GM21786 (cell line): Measurements from ENCODE around the gene TFE3.
A peak's percentile ranks its signal among the peaks of the same experiment; 100 is the strongest.
"Not testable (repeated sequence)": the region's sequence is repeated elsewhere in the genome, so short reads cannot be mapped to it uniquely, and the experiment has no call there.

ENCODE experiments used
- ATAC-seq: cut with Tn5 transposase; IDR thresholded peaks from one replicate; pipeline ENCODE4 v1.9.1; 2021; ENCODE audit not compliant: unreplicated experiment

TFE3 gene

DNA sequence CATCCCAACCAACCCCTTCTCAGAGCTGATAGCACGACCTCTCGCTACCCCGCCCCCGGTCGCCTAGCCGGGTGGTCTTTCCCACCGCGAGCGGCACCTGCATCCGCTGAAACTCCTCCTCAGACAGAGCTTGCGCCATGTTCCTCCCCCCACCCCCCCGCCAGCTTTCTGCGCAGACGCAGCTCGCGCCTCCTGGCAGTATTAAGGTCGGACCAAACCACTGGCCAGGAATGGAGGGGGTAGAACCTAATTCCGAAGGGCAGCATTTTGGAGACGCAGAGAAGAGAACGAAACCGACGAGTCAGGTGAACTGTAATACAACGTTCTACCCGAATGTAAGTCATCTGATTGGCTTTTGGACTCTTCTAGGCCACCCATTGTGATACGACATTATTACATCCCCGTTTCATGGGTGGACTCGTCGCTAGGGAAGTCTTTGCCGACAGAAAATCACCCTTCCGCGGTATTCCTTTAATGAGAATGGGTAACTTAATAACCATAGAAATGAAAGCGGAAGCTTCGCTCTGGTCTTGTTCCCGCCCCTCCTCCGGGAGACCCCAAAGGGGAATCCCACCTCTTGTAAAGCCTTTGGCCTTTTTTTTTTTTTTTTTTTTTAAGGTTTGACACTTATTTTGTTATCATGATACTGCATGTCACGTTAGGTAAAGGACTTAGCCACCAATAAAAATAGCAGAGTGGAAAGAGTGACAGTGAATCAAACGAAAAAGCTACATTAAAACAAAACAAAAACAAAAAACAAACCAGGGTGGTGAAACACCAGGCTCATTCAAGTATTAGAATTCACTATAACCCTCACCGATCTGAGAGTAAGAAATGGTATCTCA is 40.8 kb downstream of the TFE3 start, which contains the start of gene GRIPAP1:
GRIPAP1 (minus strand) TSS at position 174 of the 845 bp plus-strand sequence; CDS start at position 139, 35 bp downstream.
- ATAC-seq = peak; percentile 87

DNA sequence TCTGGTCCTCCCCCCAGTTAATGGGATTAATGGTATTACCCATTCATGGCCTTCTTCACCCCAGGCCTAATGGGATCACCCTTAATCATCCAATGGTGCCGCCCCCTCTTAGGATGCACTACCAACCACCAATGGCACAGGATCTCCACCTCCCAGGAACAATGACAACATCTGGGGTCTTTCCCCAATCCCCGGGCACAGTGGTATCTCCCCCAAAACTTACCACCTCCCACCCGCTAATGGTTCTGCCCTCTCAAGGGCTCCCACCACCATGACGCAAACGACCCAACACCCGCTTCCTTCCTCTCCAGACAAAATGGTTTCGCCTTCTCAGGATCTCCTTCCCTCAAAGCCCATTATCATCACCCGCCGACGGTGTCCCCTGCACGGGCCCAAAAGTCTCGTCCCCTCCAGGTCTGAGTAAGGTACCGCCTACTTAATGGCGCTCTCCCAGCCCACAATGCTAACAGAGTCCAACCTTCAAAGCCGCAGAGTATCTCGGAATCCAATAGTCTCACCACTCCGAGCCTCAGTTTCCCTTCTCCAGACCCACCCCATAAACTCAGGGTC is 41.6 kb downstream of the TFE3 start:
- peak; percentile 20 for ATAC-seq

DNA sequence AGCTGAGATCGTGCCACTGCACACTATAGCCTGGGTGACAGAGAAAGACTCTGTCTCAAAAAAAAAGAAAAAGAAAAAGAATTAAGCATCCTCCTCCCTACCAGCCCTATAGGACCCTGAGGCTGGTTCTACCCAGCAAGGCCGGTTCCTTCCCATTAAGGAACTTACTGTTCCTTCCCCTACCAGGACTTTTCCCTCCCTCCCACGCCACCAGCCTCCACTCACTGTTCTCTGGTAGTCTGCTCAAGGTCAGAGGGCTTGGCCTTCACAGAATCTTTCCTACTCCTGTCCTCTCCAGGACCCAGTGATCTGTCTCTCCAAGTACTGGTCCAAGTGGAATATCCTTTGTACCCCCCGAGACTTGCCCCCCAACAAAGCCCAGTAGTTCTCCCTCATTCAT is 42.5 kb downstream of the TFE3 start:
- ATAC-seq = no peak

DNA sequence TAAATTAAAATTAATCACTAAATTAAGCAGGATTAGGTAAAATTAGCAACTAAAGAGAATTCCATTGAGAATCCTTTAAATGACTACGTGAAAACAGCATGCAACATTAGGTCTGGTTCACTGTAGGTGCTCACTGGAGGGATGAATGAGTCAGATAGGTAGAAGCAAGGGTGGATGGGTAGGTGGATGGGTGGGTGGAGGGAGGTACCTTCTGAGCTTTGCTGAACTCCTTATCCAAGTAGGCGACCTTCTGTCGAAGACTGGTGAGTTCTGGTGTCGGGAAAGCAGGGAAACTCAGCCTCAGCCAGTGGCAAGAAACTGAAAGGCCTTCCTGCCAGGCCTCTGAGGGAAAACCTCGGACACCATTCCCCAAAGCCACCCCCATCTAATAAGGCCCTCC is 44.1 kb downstream of the TFE3 start:
- ATAC-seq = no peak

DNA sequence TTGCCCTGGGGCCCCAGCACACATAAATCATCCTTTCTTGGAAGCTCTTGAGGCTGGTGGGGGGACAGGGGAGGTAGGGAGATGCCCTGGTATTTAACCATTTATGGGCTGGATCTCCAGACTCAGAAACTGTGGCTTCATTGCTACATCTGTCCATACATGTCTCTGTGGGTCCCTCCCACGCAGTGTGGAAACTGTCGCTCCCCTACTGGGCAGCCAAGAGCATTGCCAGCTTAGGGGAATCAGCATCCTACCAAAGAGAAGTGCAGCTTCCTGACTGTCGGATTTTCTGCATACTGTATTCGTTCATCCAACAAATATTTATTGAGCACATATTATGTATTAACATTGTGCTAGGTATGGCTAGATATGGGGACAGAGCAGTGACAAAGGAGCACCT is 44.8 kb downstream of the TFE3 start:
- ATAC-seq = no peak

DNA sequence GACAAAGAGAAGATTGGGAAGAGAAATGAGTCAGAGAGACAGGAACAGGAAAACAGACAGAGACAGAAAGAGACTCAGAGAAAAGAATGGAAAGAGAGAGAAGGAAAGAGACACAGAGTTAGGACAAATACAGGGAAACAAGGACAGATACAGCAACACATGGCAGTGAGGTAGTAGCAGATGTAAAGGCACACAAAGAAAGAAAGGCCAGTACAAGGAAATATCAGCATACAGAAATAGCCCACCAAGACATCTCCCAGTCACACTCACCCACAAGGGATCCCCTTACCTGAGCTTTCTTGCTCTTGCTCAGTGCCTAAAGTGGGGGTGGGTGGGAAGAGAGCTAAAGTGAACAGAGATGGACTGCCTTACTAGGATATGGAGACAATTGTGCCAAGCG is 45.3 kb downstream of the TFE3 start:
- ATAC-seq = no peak

DNA sequence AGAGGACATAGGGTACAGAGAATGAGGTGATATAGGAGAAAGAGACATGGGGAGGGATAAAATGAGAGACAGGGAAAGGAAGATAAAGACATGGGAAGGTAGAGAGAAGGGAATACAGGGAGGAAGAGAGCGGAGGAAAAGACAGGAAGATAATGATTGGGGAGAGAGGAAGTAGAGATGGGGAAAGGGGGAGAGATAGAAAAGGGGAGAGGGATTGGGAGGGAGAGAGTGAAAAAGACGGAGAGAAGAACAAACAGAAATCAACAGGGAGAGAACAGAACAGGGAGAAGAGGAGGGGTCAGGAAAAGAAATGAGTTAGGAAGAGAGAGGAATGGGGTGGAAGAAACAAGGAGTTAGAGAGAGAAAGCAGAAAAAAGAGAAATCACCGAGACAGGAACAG is 45.7 kb downstream of the TFE3 start:
- ATAC-seq = no peak

DNA sequence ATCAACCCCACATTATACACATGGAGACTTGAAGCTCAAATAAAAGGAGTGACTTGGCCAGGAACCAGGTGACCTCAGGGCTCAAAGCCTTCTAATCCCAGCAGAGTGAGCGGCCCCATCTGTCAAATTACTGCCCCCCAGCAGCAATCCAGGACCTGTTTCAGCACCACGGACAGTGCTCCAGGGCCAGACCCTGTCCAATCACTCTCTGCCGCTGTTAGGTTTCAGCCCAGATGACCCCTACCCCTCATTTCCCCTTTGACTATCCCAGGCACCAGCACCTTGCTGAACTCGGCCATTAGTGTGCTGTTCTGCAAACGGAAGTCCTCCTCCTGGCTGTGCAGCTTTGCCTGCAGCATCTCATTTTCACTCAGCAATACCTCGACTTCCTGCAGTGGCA is 46.2 kb downstream of the TFE3 start:
- no peak for ATAC-seq

DNA sequence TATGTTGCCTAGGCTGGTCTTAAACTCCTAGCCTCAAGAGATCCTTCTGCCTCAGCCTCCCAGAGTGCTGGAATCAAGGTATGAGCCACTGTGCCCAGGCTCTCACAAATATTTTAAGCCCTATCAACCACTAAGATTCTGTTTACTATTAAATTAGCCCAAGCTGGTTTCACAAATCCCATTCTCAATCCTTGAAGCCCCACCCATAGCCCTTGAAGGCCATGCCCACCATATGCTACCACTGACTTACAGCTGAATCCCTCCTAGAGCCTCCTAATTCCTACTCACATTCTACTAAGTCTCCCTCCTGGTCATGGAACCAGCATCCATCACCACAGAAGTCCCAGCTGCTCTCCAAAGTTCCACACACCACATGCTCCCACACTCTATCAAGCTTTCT is 50.8 kb downstream of the TFE3 start:
- ATAC-seq = no peak

DNA sequence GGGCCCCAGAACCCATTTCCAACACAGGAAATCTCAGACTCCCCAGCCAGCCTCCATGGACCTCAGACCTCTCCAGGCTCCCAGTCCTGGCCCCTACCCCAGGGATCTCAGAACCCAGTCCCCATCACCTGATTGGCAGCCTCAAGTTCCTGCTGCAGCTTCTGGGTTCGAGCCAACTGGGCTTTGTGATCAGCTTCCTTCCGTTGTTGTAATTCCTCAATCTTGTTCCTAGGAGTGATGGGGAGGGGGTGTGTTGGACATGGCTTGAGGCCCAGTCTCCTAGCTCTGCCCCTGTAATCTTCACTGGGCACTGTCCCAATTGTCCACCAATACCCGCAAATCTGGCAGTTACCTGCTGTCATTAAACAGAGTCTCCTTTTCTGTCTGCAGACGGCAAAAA is 53.7 kb downstream of the TFE3 start:
- no peak for ATAC-seq

DNA sequence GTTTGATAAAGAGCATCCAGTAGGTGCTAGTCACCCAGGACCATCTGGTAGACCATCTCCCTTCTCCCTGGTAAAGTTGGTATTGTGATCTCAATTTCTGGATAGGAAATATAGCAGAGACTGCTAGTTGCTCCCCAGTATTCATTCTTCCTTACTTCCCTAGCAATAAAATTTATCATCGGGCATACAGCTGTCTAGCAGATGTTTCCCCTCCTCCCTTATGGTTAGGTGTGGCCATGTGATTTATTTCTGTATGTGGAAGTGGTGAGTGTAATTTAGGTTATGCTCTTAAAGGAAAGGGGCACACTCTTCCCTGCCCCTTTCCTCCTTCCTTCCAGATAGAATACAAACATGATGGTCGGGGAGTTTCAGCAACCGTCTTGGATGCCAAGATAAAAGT is 59.3 kb downstream of the TFE3 start:
- ATAC-seq = no peak

DNA sequence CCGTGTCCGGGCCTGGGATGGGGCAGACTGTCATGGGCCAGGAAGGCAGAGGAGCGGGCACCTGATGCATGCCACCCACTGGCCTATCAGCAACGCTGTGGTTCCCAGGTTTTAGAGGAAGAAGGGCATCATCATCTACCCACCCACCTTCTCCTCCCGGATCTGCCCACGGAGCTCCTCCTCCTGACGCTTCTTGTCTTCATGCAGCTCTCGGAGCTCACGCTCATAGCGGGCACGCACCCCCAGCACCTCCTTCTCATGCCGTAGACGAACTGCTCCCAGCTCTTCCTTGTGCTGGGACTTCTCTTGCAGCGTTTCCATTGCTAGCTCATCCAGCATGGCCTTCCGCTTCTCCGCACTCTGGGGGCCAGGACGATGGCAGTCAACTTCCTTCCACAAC is 60.1 kb downstream of the TFE3 start:
- ATAC-seq = no peak

DNA sequence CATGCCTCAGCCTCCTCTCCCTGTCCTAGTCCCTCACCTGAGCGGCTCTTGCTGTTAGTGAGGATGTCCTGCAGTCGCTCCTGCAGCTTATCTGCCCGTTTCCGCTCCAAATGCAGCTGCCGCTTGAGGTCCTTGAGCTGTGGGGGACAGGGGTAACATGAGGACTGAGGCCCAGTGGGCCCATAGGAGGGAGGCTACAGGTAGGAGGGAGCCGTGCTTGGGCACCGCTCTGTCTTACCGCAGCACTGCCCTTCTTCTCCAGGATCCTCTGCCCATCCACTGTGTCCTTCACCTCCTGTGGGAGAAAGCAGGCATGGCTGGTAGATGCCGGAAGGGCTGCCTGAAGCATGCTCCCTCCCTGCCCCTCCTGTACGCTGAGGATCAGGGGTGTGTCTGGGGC is 62.0 kb downstream of the TFE3 start:
- no peak for ATAC-seq

DNA sequence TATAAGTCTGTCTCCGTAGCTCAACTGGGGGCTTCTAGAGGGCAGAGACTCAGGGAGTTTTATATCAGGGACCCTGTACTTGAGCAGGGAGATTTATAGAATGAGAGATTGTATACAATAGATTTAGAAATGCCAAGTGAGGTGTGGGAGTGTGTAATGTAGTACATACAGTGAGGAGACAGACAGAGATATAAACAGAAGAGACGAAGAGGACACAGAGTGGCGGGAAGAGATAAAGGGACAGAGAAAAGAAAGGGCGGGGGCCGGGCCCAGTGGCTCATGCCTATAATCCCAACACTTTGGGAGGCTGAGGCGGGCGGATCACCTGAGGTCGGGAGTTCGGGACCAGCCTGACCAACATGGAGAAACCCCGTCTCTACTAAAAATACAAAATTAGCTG is 62.8 kb downstream of the TFE3 start:
- ATAC-seq = not testable (repeated sequence)
